Fibroblast of lung (primary cell): ENCODE measurements around the gene BMPR1A.

ENCODE experiments used
- EZH2 ChIP-seq: IDR thresholded peaks from 2 replicates; pipeline ENCODE4 v1.5.1; 2012; ENCODE audit warnings: low read length, control low read depth, mild to moderate bottlenecking; ENCODE audit errors: missing control alignments
- TF ChIP-seq, protein P1 (sequence below), 2 donors: IDR thresholded peaks in 1 of 2; conservative IDR thresholded peaks in 1 of 2; 1 replicate in 1 of 2; 2 replicates in 1 of 2; pipeline ENCODE4 v1.5.1; 2011 to 2012; ENCODE audit warnings: low read length in 2 of 2, control low read depth in 1 of 2, inconsistent platforms in 1 of 2, low read depth in 1 of 2, mild to moderate bottlenecking in 1 of 2

DNA sequence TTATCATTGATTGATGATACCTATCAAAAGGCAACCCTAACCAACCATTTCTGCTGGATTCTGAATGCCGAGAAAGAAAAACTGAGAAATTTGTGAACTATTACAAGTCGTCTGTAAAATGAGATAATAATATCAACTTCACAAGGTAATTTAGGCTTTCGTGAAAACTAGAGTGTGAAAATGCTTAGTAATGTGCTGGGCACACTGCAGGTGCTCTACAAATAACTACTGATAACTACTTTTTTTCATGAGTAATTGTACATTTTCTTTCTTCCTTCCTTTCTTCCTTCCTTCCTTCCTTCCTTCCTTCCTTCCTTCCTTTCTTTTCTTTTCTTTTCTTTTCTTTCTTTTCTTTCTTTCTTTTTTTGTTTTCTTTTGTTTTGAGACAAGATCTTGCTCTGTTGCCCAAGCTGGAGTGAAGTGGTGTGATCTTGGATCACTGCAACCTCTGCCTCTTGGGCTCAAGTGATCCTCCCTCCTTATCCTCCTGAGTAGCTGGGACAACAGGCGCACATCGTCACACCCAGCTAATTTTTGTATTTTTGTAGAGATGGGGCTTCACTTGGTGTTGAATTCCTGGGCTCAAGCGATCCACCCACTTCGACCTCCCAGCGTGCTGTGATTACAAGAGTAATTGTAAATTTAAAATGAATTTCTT lies 42.9 kb downstream of the BMPR1A start:
- TF ChIP-seq, protein P1, sequence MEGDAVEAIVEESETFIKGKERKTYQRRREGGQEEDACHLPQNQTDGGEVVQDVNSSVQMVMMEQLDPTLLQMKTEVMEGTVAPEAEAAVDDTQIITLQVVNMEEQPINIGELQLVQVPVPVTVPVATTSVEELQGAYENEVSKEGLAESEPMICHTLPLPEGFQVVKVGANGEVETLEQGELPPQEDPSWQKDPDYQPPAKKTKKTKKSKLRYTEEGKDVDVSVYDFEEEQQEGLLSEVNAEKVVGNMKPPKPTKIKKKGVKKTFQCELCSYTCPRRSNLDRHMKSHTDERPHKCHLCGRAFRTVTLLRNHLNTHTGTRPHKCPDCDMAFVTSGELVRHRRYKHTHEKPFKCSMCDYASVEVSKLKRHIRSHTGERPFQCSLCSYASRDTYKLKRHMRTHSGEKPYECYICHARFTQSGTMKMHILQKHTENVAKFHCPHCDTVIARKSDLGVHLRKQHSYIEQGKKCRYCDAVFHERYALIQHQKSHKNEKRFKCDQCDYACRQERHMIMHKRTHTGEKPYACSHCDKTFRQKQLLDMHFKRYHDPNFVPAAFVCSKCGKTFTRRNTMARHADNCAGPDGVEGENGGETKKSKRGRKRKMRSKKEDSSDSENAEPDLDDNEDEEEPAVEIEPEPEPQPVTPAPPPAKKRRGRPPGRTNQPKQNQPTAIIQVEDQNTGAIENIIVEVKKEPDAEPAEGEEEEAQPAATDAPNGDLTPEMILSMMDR (conservative IDR thresholded peaks at IDR 0.05 in 1 of 2, IDR thresholded peaks at IDR 0.05 in 1 of 2; ENCODE audit: low read depth in 1 of 2, low read length in 2 of 2): no peak
- no peak for TF ChIP-seq EZH2
